Measurements from ENCODE around the gene HMGA1.

DNA sequence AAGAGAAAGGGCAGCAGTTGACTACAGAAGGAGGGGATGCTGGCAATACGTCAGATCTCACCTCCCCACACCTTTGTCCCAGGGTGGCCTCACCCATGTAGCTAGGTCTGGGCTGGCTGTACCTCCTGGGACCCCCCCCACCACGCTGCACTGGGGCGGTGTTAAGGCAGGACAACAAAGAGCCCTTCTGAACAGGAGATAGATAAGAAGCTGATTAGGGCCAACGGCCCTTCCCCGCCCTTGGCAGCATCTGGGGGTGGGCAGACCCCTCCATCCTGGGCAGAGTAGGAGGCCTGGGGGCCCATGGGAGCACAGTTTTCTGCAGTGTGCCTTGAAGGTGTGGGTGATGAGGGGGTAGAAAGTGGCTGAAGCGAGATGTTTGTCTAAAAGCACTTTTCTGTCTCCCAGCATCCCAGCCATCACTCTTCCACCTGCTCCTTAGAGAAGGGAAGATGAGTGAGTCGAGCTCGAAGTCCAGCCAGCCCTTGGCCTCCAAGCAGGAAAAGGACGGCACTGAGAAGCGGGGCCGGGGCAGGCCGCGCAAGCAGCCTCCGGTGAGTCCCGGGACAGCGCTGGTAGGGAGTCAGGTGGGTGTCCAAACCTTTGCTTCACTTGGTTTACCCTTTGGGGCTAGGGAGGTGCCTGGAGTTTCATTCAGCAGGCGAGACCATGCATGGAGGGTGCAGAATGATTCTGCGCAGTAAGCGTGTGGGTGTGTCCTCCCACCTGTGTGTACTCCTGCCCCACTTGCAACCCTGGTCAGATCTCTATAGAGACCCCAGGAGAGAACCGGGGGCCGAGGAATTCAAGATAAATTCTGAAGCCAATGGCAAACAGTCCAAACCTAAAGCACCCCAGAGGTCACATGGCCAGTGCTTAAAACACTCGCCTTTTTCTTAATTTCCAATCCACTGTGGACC lies 3.9 kb downstream of the HMGA1 start:
- TF ChIP-seq POLR2A (IDR thresholded peaks at IDR 0.05): no peak
- TF ChIP-seq, protein P1, sequence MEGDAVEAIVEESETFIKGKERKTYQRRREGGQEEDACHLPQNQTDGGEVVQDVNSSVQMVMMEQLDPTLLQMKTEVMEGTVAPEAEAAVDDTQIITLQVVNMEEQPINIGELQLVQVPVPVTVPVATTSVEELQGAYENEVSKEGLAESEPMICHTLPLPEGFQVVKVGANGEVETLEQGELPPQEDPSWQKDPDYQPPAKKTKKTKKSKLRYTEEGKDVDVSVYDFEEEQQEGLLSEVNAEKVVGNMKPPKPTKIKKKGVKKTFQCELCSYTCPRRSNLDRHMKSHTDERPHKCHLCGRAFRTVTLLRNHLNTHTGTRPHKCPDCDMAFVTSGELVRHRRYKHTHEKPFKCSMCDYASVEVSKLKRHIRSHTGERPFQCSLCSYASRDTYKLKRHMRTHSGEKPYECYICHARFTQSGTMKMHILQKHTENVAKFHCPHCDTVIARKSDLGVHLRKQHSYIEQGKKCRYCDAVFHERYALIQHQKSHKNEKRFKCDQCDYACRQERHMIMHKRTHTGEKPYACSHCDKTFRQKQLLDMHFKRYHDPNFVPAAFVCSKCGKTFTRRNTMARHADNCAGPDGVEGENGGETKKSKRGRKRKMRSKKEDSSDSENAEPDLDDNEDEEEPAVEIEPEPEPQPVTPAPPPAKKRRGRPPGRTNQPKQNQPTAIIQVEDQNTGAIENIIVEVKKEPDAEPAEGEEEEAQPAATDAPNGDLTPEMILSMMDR (IDR thresholded peaks at IDR 0.05): no peak

All from thyroid gland (tissue), 4 donors.